NCI-H1092 (cell line): ENCODE results near the gene GLT6D1.
"Not testable (repeated sequence)": the region's sequence is repeated elsewhere in the genome, so short reads cannot be mapped to it uniquely, and the experiment has no call there.

Experiments
- DNase-seq: peaks from one replicate; lab custom pipeline; 2025; lab: John Stamatoyannopoulos, UW

The GLT6D1 gene

GRCh38 chr9:135664801-135665794 lies 25.8 kb upstream of the GLT6D1 start:
- no peak for DNase-seq

GRCh38 chr9:135664266-135664665 lies 24.9 kb upstream of the GLT6D1 start:
- no peak for DNase-seq

- DNase-seq, result no peak
These were observed 24.5 kb upstream of the GLT6D1 start for GRCh38 chr9:135663857-135664256.

GRCh38 chr9:135663451-135663770 lies 24.1 kb upstream of the GLT6D1 start:
- no peak for DNase-seq

- no peak for DNase-seq
These were observed 23.6 kb upstream of the GLT6D1 start, which contains the start of gene LCN9 for GRCh38 chr9:135662758-135663450. Gene LCN9 (plus strand): TSS chr9:135663309. CDS start chr9:135663322, 13 bp downstream.

- DNase-seq, result no peak
These were observed 22.6 kb upstream of the GLT6D1 start for GRCh38 chr9:135661816-135662560.

GRCh38 chr9:135660407-135660806 lies 21.1 kb upstream of the GLT6D1 start:
- DNase-seq, result no peak

- no peak for DNase-seq
These were observed 19.9 kb upstream of the GLT6D1 start for GRCh38 chr9:135659252-135659651.

GRCh38 chr9:135657416-135657815 lies 18.1 kb upstream of the GLT6D1 start:
- DNase-seq, result no peak

- DNase-seq, result no peak
These were observed 16.0 kb upstream of the GLT6D1 start for GRCh38 chr9:135655317-135655716.

- DNase-seq, result no peak
These were observed 11.1 kb upstream of the GLT6D1 start for GRCh38 chr9:135650408-135650807.

- DNase-seq, result no peak
These were observed 10.2 kb upstream of the GLT6D1 start for GRCh38 chr9:135649508-135649907.

GRCh38 chr9:135648494-135649410 lies 9.4 kb upstream of the GLT6D1 start:
- no peak for DNase-seq

- no peak for DNase-seq
These were observed 8.5 kb upstream of the GLT6D1 start for GRCh38 chr9:135647884-135648283.

GRCh38 chr9:135644631-135645218 lies 5.4 kb upstream of the GLT6D1 start:
- no peak for DNase-seq

GRCh38 chr9:135641745-135642144 lies 2.4 kb upstream of the GLT6D1 start:
- DNase-seq, result no peak

GRCh38 chr9:135641047-135641446 lies 1.7 kb upstream of the GLT6D1 start:
- DNase-seq, result no peak

GRCh38 chr9:135636930-135637530 lies 2.3 kb downstream of the GLT6D1 start:
- DNase-seq, result not testable (repeated sequence)

- no peak for DNase-seq
These were observed 6.5 kb downstream of the GLT6D1 start for GRCh38 chr9:135632841-135633240.

- no peak for DNase-seq
These were observed 15.1 kb downstream of the GLT6D1 start for GRCh38 chr9:135624282-135624681.
